Activated T-helper 1 cell treated with Interleukin-2 at 50 U/mL for 16 hours (primary cell): ENCODE results near the gene BMF.
"Not testable (repeated sequence)": the region's sequence is repeated elsewhere in the genome, so short reads cannot be mapped to it uniquely, and the experiment has no call there.

Source experiments
- DNase-seq: peaks from one replicate; pipeline ENCODE4 v3.0.0-alpha.2; 2020; ENCODE audit warnings: low read depth

Gene BMF

DNA sequence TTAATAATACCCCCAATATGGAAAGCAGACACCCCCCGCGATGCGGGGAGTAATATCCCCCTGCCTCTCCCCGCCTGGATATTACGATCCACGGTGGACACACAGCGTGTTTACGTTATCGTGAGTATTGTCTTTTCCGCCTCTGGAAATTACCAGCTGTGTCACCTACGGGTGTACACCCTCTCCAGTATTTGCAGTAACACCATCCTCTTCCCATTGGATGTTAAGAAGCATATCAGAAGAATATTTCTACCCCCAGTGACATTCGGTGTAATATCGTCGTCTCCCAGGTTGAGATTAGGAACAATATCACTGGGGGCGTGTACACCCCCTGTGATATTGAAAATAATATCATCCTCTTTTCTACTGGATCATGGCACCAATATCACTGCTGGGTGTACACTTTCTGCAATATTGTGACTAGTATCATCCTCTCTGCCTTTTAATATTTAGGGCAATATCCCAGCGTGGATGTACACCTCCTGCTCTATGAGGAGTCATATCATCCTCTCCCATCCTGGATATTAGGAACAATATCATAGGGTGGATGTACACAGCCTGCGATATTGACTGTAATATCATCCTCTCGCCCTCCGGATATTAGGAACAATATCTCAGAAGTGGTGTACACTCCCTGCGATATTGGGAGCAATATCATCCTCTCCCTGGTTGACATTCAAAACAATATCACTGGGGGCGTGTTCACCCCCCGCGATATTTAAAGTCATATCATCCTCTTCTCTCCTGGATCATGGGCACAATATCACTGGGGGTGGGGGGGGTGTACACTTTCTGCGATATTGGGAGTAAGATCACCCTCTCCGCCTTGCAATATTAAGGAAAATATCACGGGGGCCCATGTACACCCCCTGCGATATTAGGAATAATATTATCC, 20.3 kb upstream of the BMF start:
- DNase-seq = no peak

GRCh38 chr15:40125950-40126349, 17.3 kb upstream of the BMF start:
- no peak for DNase-seq

DNA sequence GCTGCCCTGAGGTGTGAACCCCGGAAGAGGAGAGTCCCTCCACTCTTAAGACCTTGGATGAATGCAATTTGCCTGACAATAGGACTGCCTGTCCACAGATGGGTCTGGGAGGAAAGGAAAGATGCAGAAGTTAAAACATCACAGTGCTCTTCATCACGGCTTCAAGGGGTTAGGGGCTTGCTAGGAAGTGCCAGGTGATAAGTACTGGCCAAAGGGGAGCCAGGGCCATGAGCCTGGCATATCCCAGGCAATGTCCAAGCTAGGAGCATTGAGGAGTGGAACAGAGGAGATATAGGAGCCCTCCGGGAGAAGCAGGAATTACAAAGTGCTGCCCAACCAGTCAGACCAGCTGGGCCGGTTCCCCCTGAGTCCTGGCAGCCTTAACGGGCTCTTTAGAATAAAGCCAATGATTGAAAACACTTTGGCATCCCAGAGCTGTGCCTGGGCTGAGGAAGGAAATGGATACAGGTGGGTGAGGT, 16.2 kb upstream of the BMF start:
- not testable (repeated sequence) for DNase-seq

DNA sequence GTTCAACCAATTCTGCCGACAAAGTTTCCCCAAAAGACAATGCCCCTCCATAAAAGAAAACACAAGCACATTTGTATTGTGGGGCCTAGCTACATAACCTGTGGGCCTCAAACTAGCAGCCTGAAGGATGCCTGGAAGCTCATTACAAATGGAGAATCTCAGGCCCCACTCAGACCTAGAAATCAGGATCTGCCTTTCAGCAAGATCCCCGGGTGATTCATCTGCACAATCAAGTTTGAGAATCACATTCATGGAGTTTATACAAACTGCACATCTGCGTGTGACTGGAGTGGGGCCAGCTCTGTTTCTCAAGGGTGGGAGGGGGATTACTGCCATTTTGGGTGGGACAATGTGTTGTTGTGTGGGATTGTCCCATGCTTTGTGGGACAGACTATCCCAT, 15.7 kb upstream of the BMF start:
- DNase-seq = not testable (repeated sequence)

DNA sequence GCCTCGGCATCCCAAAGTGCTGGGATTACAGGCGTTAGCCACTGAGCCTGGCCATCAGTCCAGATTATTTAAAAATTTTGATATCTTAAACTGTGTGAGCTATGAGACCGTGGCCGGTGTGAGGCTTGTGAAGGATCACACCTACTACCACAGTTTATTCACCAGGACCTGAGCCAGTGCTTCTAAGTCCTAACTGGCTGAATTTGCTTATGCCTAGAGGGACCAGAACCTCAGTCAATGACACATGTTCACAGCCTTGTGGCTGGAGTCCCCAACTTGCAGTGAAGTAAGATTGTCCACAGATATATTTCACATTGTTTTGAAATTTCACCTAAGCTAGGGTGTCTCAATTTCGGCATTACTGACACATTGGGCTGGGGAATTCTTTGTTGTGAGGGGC, 15.2 kb upstream of the BMF start:
- DNase-seq = not testable (repeated sequence)

- DNase-seq = not testable (repeated sequence)
Observed at GRCh38 chr15:40122989-40123388, 14.3 kb upstream of the BMF start.

- DNase-seq = no peak
Observed at GRCh38 chr15:40121911-40122638, 13.4 kb upstream of the BMF start.

DNA sequence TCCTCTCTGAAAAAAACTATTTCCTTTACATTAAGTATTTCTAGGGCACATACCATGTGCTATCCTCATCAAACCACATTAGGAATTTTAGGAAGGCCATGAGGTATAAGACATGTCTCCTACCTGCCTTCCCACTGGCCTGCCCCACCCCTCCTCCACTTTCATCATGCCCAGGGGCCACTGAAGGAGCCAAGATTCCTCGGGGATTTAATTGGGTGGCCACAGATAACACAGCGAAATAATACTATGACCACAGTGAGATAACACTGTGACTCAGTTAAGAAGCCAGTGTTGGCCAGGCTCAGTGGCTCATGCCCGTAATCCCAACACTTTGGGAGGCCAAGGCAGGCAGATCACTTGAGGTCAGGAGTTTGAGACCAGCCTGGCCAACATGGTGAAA, 9.8 kb upstream of the BMF start:
- DNase-seq = no peak

DNA sequence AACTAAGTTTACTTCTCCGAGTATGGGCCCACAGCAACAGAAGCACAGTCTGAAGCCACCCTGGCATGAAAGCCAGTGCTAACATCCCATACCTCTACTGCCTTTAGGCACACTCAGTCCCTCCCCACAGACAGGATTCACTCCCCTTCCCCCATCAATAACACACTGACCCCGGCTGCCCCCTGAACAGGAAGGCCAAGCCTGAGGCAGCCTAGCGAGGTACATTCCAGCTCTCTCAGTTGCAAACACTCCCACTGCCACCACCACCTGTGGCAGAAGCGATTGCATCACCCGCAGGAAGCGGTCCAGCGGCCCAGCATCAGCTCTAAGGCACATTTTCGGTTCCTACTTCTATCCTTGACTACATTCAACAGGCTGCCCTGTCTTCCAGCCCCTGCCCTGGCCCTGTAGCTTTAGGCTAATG, 7.0 kb upstream of the BMF start:
- DNase-seq = no peak

DNA sequence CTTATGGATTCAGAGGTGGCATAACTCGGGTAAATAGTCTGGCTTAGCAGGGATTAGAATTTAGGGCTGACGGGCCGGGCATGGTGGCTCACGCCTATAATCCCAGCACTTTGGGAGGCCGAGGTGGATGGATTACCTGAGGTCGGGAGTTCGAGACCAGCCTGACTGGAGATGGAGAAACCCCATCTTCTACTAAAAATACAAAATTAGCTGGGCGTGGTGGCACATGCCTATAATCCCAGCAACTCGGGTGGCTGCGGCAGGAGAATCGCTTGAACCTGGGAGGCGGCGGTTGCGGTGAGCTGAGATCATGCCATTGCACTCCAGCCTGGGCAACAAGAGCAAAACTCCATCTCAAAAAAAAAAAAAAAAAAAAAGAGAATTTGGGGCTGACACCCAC, 6.4 kb upstream of the BMF start:
- not testable (repeated sequence) for DNase-seq

- no peak for DNase-seq
Observed at GRCh38 chr15:40114218-40114617, 5.5 kb upstream of the BMF start.

DNA sequence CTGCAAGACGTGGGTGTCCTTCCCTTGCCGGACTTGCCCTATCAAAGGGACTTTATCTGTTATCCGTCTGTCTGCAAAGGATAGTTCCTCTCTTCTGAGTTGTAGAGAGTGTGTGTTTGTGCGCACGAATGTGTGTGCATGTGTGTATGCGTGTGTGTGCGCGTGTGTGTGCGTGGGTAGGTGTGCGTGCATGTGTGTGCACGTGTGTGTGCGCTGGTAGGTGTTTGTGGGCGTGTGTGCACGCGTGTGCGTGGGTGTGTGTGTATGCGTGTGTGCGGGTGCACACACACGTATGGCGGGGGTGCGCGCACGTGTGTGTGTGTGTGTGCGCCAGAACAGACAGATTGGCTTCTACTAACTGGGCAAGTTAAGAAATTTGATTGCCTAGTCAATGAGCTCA, 4.1 kb upstream of the BMF start:
- no peak for DNase-seq

DNA sequence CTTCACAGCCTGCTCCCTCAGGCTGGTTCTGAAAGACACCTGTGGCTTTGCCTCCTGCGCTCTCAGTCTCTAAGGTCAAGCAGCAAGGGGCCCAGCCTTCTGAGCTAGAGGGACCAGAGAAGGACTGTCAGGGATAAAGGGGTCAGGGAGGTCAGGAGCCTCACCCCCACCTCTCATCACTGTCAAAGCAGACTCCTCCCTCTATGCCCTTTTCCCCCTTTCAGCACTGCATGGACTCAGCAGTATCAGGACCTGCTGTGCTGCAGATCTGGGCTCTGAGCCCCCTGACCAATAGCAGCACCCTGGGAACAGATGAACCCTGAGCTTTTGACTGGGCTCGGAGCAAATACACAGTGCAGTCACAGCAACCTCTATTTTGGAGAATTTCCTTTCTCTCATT, 3.2 kb upstream of the BMF start:
- DNase-seq = no peak

DNA sequence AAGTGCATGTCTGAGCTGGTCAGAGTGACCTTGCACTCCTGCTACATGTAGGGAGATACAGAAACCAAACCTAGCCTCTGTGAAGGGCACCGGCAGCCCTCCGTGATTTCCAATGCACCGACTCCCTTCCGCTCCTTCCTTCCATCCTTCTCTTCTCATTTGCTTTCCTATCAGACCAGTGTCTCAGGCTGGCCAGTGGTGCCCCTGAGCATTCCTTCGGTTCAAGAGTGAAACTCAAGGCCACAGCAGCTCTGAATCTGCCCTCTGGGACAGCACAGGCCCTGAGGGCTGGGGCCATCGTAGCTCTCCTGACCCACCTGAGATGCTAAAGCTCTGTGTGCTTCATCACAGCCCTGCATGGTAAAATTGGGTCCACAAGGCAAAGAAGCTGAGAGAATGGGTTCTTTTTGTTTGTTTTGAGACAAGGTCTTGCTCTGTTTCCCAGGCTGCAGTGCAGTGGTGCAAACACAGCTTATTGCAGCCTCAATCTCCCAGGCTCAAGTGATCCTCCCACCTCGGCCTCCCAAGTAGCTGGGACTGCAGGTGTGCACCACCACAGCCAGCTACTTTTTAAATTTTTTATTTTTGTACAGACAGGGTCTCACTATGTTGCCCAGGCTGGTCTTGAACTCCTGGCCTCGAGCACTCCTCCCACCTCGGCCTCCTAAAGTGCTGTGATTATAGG, 2.3 kb upstream of the BMF start:
- no peak for DNase-seq

- no peak for DNase-seq
Observed at GRCh38 chr15:40108061-40108854, 421 bp downstream of the BMF start.

GRCh38 chr15:40106203-40107161, 2.2 kb downstream of the BMF start:
- DNase-seq = no peak

GRCh38 chr15:40105517-40106202, 3.0 kb downstream of the BMF start:
- no peak for DNase-seq

DNA sequence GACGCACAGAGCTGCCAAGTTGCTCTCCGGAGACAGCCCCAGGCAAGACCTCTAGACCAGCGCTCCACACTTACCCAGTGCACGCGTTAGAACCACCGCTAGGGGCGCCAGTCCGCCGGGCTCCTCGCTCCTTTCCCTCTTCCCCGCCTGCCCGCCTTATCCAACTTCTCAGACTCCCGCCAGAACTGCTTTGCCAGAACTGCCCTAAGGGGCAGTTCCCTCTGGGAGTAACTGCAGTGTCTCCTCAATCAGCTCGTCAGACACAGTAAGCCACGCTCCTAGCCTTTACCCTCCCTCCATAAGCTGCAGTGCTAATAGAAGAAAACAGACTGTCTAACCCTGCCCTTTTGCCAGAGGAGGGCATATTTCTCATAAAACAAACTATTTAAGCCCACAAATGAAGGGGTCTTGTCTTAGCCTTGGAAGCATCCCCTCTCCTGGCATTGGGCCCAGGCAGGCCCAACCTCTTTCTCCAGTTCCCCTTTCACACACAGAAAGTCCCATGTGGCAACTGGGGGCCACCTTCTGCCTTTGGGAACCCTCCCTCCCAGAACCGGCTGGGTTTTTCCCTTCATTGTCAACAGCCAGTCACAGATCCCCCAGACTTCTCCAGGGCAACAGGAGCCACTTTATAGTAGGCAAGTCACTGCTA, 3.7 kb downstream of the BMF start:
- DNase-seq = peak; percentile 65

DNA sequence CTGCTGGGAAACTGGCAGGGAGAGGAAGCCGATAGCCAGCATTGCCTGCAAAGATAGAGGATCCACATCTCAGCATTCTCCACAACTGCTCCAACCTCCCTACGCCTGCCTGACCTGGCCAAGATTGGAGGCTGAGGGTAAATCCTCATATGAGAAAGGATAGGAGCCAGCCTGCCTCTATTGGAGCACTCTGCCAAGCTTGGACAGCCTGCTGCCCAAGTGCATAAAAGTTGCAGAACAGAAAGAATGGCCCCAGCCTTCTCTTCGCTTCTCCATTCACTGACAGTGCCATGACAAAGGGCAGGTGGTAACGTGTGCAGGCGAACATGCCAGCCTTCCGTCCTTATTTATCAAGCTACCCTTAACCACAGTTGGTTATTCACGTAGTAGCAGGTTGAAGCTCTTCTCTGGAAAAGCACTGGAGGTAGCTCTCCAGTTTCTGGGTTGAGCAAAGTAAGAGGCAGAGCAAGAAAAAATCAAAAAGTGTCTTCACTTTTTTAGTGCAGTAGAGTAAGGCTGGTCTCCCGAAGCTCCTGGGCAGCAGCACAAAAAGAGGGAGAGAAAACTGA, 4.3 kb downstream of the BMF start:
- no peak for DNase-seq
